ENCODE measurements around the gene PPP1R36.
"Not testable (repeated sequence)": the region's sequence is repeated elsewhere in the genome, so short reads cannot be mapped to it uniquely, and the experiment has no call there.

The PPP1R36 gene

GRCh38 chr14:64602826-64603225 lies 53.1 kb downstream of the PPP1R36 start:
- no peak for TF ChIP-seq ZNF274 (IDR thresholded peaks at IDR 0.05; ENCODE audit: low read depth, low read length)
- no peak overlapping the region for H3K4me3 ChIP-seq (ENCODE audit: low read length)

- no peak overlapping the region for H3K4me3 ChIP-seq (ENCODE audit: low read length)
- no peak for TF ChIP-seq ZNF274 (IDR thresholded peaks at IDR 0.05; ENCODE audit: low read depth, low read length)
Observed at GRCh38 chr14:64604001-64604400, 54.2 kb downstream of the PPP1R36 start.

GRCh38 chr14:64604881-64605280 lies 55.1 kb downstream of the PPP1R36 start:
- no peak overlapping the region for H3K4me3 ChIP-seq (ENCODE audit: low read length)
- no peak for TF ChIP-seq ZNF274 (IDR thresholded peaks at IDR 0.05; ENCODE audit: low read depth, low read length)

- no peak for TF ChIP-seq ZNF274 (IDR thresholded peaks at IDR 0.05; ENCODE audit: low read depth, low read length)
- no peak overlapping the region for H3K4me3 ChIP-seq (ENCODE audit: low read length)
Observed at GRCh38 chr14:64605926-64606685, 56.3 kb downstream of the PPP1R36 start.

GRCh38 chr14:64610049-64610746 lies 60.4 kb downstream of the PPP1R36 start:
- no peak for TF ChIP-seq ZNF274 (IDR thresholded peaks at IDR 0.05; ENCODE audit: low read depth, low read length)
- H3K4me3 ChIP-seq (ENCODE audit: low read length), result no peak overlapping the region

- H3K4me3 ChIP-seq (ENCODE audit: low read length), result no peak overlapping the region
- no peak for TF ChIP-seq ZNF274 (IDR thresholded peaks at IDR 0.05; ENCODE audit: low read depth, low read length)
Observed at GRCh38 chr14:64611358-64612020, 61.7 kb downstream of the PPP1R36 start.

GRCh38 chr14:64612021-64612380 lies 62.2 kb downstream of the PPP1R36 start:
- TF ChIP-seq ZNF274 (IDR thresholded peaks at IDR 0.05; ENCODE audit: low read depth, low read length), result no peak
- no peak overlapping the region for H3K4me3 ChIP-seq (ENCODE audit: low read length)

- no peak overlapping the region for H3K4me3 ChIP-seq (ENCODE audit: low read length)
- TF ChIP-seq ZNF274 (IDR thresholded peaks at IDR 0.05; ENCODE audit: low read depth, low read length), result no peak
Observed at GRCh38 chr14:64612971-64613666, 63.4 kb downstream of the PPP1R36 start.

GRCh38 chr14:64614166-64614565 lies 64.4 kb downstream of the PPP1R36 start:
- no peak for TF ChIP-seq ZNF274 (IDR thresholded peaks at IDR 0.05; ENCODE audit: low read depth, low read length)

GRCh38 chr14:64614805-64615391 lies 65.1 kb downstream of the PPP1R36 start:
- no peak for TF ChIP-seq ZNF274 (IDR thresholded peaks at IDR 0.05; ENCODE audit: low read depth, low read length)
- H3K4me3 ChIP-seq (ENCODE audit: low read length), result no peak overlapping the region

More at GRCh38 chr14:64614166-64614565, 64.4 kb downstream of the PPP1R36 start:
- H3K4me3 ChIP-seq (ENCODE audit: low read length), result no peak overlapping the region

GRCh38 chr14:64617872-64618408 lies 68.2 kb downstream of the PPP1R36 start:
- not testable (repeated sequence) for H3K4me3 ChIP-seq (ENCODE audit: low read length)

- H3K4me3 ChIP-seq (ENCODE audit: low read length), result no peak overlapping the region
- TF ChIP-seq ZNF274 (IDR thresholded peaks at IDR 0.05; ENCODE audit: low read depth, low read length), result no peak
Observed at GRCh38 chr14:64620910-64621309, 71.1 kb downstream of the PPP1R36 start.

GRCh38 chr14:64623554-64624165 lies 73.9 kb downstream of the PPP1R36 start:
- no peak overlapping the region for H3K4me3 ChIP-seq (ENCODE audit: low read length)
- no peak for TF ChIP-seq ZNF274 (IDR thresholded peaks at IDR 0.05; ENCODE audit: low read depth, low read length)

Measured in GM08714 (cell line).